Smooth muscle cell (in vitro differentiated cells): ENCODE data around the gene CYBA. TPM values are rescaled to one million over a fixed set of nuclear protein-coding genes. Genes with fewer than 3 reads are reported as not detected.

Experiments used
- DNase-seq: peaks from one replicate; lab custom pipeline; 2025; ENCODE audit not compliant: unreplicated experiment; lab: John Stamatoyannopoulos, UW
- H2AFZ ChIP-seq: fragments of 200-600 bp; sonication (generic); 2 replicates; pipeline ENCODE4 v1.6.0; 2016; ENCODE audit warnings: antibody characterized with exemption, low read depth, mild to moderate bottlenecking
- H3F3A ChIP-seq: fragments of 200-600 bp; sonication (generic); 2 replicates; pipeline ENCODE4 v1.6.0; 2017; ENCODE audit warnings: antibody characterized with exemption, low read depth
- H3K27ac ChIP-seq: fragments of 200-600 bp; sonication (generic); 2 replicates; pipeline ENCODE4 v1.5.1; 2016; ENCODE audit warnings: low read depth, mild to moderate bottlenecking
- H3K27me3 ChIP-seq: fragments of 200-600 bp; sonication (generic); 2 replicates; pipeline ENCODE4 v1.6.1; 2016; ENCODE audit warnings: low read depth, mild to moderate bottlenecking
- H3K36me3 ChIP-seq: fragments of 200-600 bp; sonication (generic); 2 replicates; pipeline ENCODE4 v1.5.1; 2016; ENCODE audit warnings: low read depth
- H3K4me1 ChIP-seq: fragments of 200-600 bp; sonication (generic); 2 replicates; pipeline ENCODE4 v1.5.1; 2016; ENCODE audit warnings: low read depth
- H3K4me2 ChIP-seq: fragments of 200-600 bp; sonication (generic); 2 replicates; pipeline ENCODE4 v1.6.0; 2016; ENCODE audit warnings: mild to moderate bottlenecking
- H3K4me3 ChIP-seq: fragments of 200-600 bp; sonication (generic); 2 replicates; pipeline ENCODE4 v1.5.1; 2016; ENCODE audit warnings: mild to moderate bottlenecking
- H3K79me2 ChIP-seq: fragments of 200-600 bp; sonication (generic); 2 replicates; pipeline ENCODE4 v1.6.0; 2016; ENCODE audit warnings: low read depth, mild to moderate bottlenecking
- H3K9ac ChIP-seq: fragments of 200-600 bp; sonication (generic); 2 replicates; pipeline ENCODE4 v1.6.0; 2016; ENCODE audit warnings: low read depth
- H3K9me3 ChIP-seq: fragments of 200-600 bp; sonication (generic); replicated peaks from 2 replicates; pipeline ENCODE4 v1.5.1; 2016; ENCODE audit warnings: low read depth
- H4K20me1 ChIP-seq: fragments of 200-600 bp; sonication (generic); 2 replicates; pipeline ENCODE4 v1.6.0; 2016; ENCODE audit warnings: low read depth
- CTCF ChIP-seq: fragments of 200-600 bp; sonication (generic); IDR thresholded peaks from 2 replicates; pipeline ENCODE4 v1.5.1; 2017; ENCODE audit warnings: borderline replicate concordance, mild to moderate bottlenecking, antibody characterized with exemption; ENCODE audit not compliant: insufficient read depth, poor library complexity, severe bottlenecking
- WGBS: methylation state at CpG from one replicate; pipeline ENCODE4 v1.1.7; 2016; ENCODE audit warnings: low lambda C conversion rate; 5-methylcytosine and 5-hydroxymethylcytosine counted together
- polyA plus RNA-seq: library from polyadenylated mRNA; unstranded; fragments of >200 nt; fragmentation: Nextera tagmentation; extraction: Ambion mirVana; gene quantifications from 2 replicates; pipeline ENCODE4 v1.2.1, GENCODE V29; 2016
- total RNA-seq: library from RNA; depleted of rRNA; stranded (reverse); fragments of >200 nt; gene quantifications from 2 replicates; pipeline ENCODE4 v1.2.3, GENCODE V29; 2014

The CYBA gene
- total and polyA plus RNA-seq, 2 experiments from 2014 or later: 181 to 388 TPM

- Histone ChIP-seq H3K9me3 (no peaks in the 10 kb centered on the region), H3K4me2 (no peak overlapping the region), H3F3A (no peaks in the 10 kb centered on the region), H4K20me1 (no peaks in the 10 kb centered on the region), H3K4me1 (no peaks in the 10 kb centered on the region), H2AFZ (no peak overlapping the region), H3K79me2 (no peaks in the 10 kb centered on the region), H3K4me3 (no peak overlapping the region), H3K27me3 (no peaks in the 10 kb centered on the region), H3K27ac (no peak overlapping the region), H3K36me3 (no peaks in the 10 kb centered on the region), H3K9ac (no peak overlapping the region)
- WGBS: 97% methylated on average over 7 of the region's 7 CpGs
- no peak for DNase-seq
- TF ChIP-seq CTCF: no peak
Measured at GRCh38 chr16:88695753-88696152, 44.9 kb upstream of the CYBA start.

GRCh38 chr16:88695218-88695617 lies 44.4 kb upstream of the CYBA start:
- H3K9me3 ChIP-seq: no peaks in the 10 kb centered on the region
- H3K4me2 ChIP-seq: no peak overlapping the region
- H4K20me1 ChIP-seq: no peaks in the 10 kb centered on the region
- no peak for DNase-seq
- TF ChIP-seq CTCF: no peak
- H2AFZ ChIP-seq: no peak overlapping the region
- H3K4me1 ChIP-seq: no peaks in the 10 kb centered on the region
- H3K27me3 ChIP-seq: no peaks in the 10 kb centered on the region
- no peaks in the 10 kb centered on the region for H3F3A ChIP-seq
- no peaks in the 10 kb centered on the region for H3K79me2 ChIP-seq
- no peak overlapping the region for H3K9ac ChIP-seq
- H3K27ac ChIP-seq: no peak overlapping the region
- H3K4me3 ChIP-seq: no peak overlapping the region
- no peaks in the 10 kb centered on the region for H3K36me3 ChIP-seq
- WGBS: 92% methylated on average over 15 of the region's 15 CpGs

GRCh38 chr16:88694221-88695087 lies 43.6 kb upstream of the CYBA start:
- Histone ChIP-seq H3K9me3 (no peaks in the 10 kb centered on the region), H3K79me2 (no peaks in the 10 kb centered on the region), H4K20me1 (no peaks in the 10 kb centered on the region), H3K4me1 (no peaks in the 10 kb centered on the region), H3K4me2 (no peak overlapping the region), H3K9ac (no peak overlapping the region), H2AFZ (no peak overlapping the region), H3F3A (no peaks in the 10 kb centered on the region), H3K27ac (no peak overlapping the region), H3K4me3 (no peak overlapping the region), H3K27me3 (peaks cover 5% of the 10 kb centered on the region), H3K36me3 (no peaks in the 10 kb centered on the region)
- 90% methylated on average over 36 of the region's 37 CpGs for WGBS
- no peak for DNase-seq
- TF ChIP-seq CTCF: no peak
